ENCODE results near the gene SLC22A23.

SLC22A23 gene

GRCh38 chr6:3333263-3333662, 123.6 kb downstream of the SLC22A23 start:
- Histone ChIP-seq H3K4me1 (ENCODE audit: low read length) (no peaks in the 10 kb centered on the region), H3K9me3 (replicated peaks; ENCODE audit: insufficient read depth, low read length) (no peaks in the 10 kb centered on the region), H3K27ac (ENCODE audit: low read length) (no peak overlapping the region), H2AFZ (ENCODE audit: low read length) (no peak overlapping the region), H3K79me2 (ENCODE audit: low read length) (no peaks in the 10 kb centered on the region), H3K4me3 (ENCODE audit: low read length) (no peak overlapping the region), H3K27me3 (replicated peaks; ENCODE audit: insufficient read depth, low read length) (no peaks in the 10 kb centered on the region), H4K20me1 (ENCODE audit: insufficient read depth, low read length) (no peaks in the 10 kb centered on the region), H3K4me2 (ENCODE audit: low read depth, low read length) (no peak overlapping the region), H3K9ac (ENCODE audit: low read length) (no peak overlapping the region), H3K36me3 (replicated peaks; ENCODE audit: insufficient read depth, low read length) (no peaks in the 10 kb centered on the region), H3F3A (ENCODE audit: insufficient read depth, low read length) (no peaks in the 10 kb centered on the region), H3K9me2 (replicated peaks; ENCODE audit: insufficient read depth, low read length) (no peaks in the 10 kb centered on the region)
- no peak for TF ChIP-seq EZH2 (optimal IDR thresholded peaks at IDR 0.05; ENCODE audit: low read depth, low read length)
- no peak for TF ChIP-seq EZH2phosphoT487 (IDR thresholded peaks at IDR 0.05; ENCODE audit: low read length)
- no peak for TF ChIP-seq CTCF (IDR thresholded peaks at IDR 0.05; ENCODE audit: low read length)
- DNase-seq, result no peak

DNA sequence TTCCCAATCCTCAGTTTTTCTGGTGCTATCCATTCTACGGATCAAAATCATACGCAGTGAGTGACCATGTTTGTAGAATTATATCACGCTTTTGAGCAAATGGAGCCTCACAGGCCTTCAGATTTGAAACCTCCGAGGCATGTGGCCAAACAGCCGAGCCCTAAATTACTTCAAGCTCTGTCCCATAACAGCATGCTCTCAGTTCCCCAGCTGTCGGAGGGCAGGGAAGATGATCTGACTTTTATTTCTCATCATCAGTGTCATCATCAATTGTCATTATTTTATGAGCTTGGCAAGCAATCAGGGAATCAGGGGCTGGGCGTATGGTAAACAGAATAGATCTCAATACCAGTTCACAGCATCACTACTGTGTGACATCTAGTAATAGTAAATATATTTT, 124.9 kb downstream of the SLC22A23 start:
- H4K20me1 ChIP-seq (ENCODE audit: insufficient read depth, low read length), result no peaks in the 10 kb centered on the region
- H3K4me1 ChIP-seq (ENCODE audit: low read length), result no peaks in the 10 kb centered on the region
- H3K9ac ChIP-seq (ENCODE audit: low read length), result no peak overlapping the region
- no peak overlapping the region for H3K27ac ChIP-seq (ENCODE audit: low read length)
- TF ChIP-seq CTCF (IDR thresholded peaks at IDR 0.05; ENCODE audit: low read length), result no peak
- TF ChIP-seq EZH2phosphoT487 (IDR thresholded peaks at IDR 0.05; ENCODE audit: low read length), result no peak
- TF ChIP-seq EZH2 (optimal IDR thresholded peaks at IDR 0.05; ENCODE audit: low read depth, low read length), result no peak
- H3K9me2 ChIP-seq (replicated peaks; ENCODE audit: insufficient read depth, low read length), result no peaks in the 10 kb centered on the region
- no peaks in the 10 kb centered on the region for H3K9me3 ChIP-seq (replicated peaks; ENCODE audit: insufficient read depth, low read length)
- H3K36me3 ChIP-seq (replicated peaks; ENCODE audit: insufficient read depth, low read length), result no peaks in the 10 kb centered on the region
- no peaks in the 10 kb centered on the region for H3F3A ChIP-seq (ENCODE audit: insufficient read depth, low read length)
- H3K4me3 ChIP-seq (ENCODE audit: low read length), result no peak overlapping the region
- DNase-seq, result no peak
- no peak overlapping the region for H3K4me2 ChIP-seq (ENCODE audit: low read depth, low read length)
- H3K79me2 ChIP-seq (ENCODE audit: low read length), result no peaks in the 10 kb centered on the region
- no peak overlapping the region for H2AFZ ChIP-seq (ENCODE audit: low read length)
- H3K27me3 ChIP-seq (replicated peaks; ENCODE audit: insufficient read depth, low read length), result no peaks in the 10 kb centered on the region

- no peaks in the 10 kb centered on the region for H4K20me1 ChIP-seq (ENCODE audit: insufficient read depth, low read length)
- no peak overlapping the region for H3K4me3 ChIP-seq (ENCODE audit: low read length)
- no peak overlapping the region for H3K4me2 ChIP-seq (ENCODE audit: low read depth, low read length)
- DNase-seq, result no peak
- TF ChIP-seq EZH2 (optimal IDR thresholded peaks at IDR 0.05; ENCODE audit: low read depth, low read length) (no peak), EZH2phosphoT487 (IDR thresholded peaks at IDR 0.05; ENCODE audit: low read length) (no peak), CTCF (IDR thresholded peaks at IDR 0.05; ENCODE audit: low read length) (no peak)
- H3K9me3 ChIP-seq (replicated peaks; ENCODE audit: insufficient read depth, low read length), result no peaks in the 10 kb centered on the region
- H3K27me3 ChIP-seq (replicated peaks; ENCODE audit: insufficient read depth, low read length), result no peaks in the 10 kb centered on the region
- H3K9ac ChIP-seq (ENCODE audit: low read length), result no peak overlapping the region
- no peaks in the 10 kb centered on the region for H3K36me3 ChIP-seq (replicated peaks; ENCODE audit: insufficient read depth, low read length)
- H3K79me2 ChIP-seq (ENCODE audit: low read length), result no peaks in the 10 kb centered on the region
- H3K4me1 ChIP-seq (ENCODE audit: low read length), result no peaks in the 10 kb centered on the region
- no peaks in the 10 kb centered on the region for H3K9me2 ChIP-seq (replicated peaks; ENCODE audit: insufficient read depth, low read length)
- H2AFZ ChIP-seq (ENCODE audit: low read length), result no peak overlapping the region
- no peaks in the 10 kb centered on the region for H3F3A ChIP-seq (ENCODE audit: insufficient read depth, low read length)
- no peak overlapping the region for H3K27ac ChIP-seq (ENCODE audit: low read length)
Observed at GRCh38 chr6:3331494-3331893, 125.4 kb downstream of the SLC22A23 start.

Measured in MM.1S (cell line).